Activated CD4-positive, alpha-beta T cell treated with anti-CD3 and anti-CD28 coated beads, Interleukin-2, amount 50 U/mL, for 16 hours (primary cell): ENCODE results near the gene DAPK1.
A peak's percentile ranks its signal among the peaks of the same experiment; 100 is the strongest.

Source experiments
- DNase-seq: peaks from one replicate; pipeline ENCODE4 v3.0.0-alpha.2; 2020

DAPK1 gene

GRCh38 chr9:87699835-87700234 lies 202.2 kb downstream of the DAPK1 start:
- DNase-seq: no peak

DNA sequence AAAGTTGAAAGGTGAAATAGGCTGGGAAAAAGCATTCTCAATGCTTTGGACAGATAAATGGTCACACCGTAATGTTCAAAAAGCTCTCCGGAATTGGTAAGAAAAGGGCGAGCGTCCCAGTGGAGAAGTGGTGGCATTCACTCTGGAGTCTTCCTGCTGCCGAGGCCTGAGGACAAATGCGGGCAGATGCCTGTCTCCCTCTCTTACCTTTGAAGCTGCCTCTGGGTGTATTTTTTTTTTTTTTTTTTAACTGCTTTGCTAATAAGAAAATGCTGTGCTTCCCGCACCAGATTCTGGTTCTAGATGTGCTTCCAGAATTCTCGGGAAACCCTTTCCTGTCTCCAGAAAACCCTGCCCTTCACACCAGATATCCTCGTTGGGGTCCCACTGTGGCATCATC lies 203.8 kb downstream of the DAPK1 start:
- no peak for DNase-seq

DNA sequence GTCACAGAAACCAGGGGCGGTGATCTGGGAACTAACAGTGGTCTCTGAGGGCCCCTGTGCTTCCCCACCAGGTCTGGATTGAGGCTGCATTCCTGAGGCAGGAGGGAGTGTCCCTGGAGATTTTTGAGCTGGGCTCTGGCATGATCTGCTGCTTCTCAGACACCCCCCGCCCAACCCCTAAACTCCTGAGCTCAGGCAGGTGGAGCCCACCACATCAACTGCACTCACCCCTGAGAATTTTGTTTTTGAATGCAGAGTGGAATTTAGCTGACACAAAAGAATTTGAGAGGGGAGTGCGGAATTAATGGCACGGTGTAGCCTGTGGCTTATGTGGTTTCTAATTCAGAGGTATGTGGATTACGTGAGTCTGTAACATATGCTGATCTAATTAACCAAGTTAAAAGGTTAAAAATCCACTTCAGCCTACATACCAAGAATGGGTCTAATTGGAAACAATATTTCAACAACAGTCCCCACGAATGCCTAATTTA lies 204.3 kb downstream of the DAPK1 start:
- DNase-seq: no peak

DNA sequence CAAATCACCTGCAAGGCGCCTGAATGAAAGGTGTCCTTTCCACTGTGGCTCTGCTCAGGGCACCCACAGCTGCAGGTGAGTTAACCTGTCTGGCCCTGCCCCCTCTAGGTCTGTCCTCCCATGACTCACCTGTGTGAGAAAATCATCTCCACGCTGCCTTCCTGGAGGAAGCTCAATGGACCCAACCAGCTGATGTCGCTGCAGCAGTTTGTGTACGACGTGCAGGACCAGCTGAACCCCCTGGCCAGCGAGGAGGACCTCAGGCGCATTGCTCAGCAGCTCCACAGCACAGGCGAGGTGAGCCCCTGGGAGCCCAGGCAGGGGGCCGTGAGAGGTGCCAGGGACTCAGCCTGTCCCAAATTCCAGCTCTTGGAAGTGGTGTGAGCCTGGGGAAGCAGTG lies 205.3 kb downstream of the DAPK1 start:
- DNase-seq: no peak

- DNase-seq: no peak
Measured at GRCh38 chr9:87703636-87704276, 206.1 kb downstream of the DAPK1 start.

DNA sequence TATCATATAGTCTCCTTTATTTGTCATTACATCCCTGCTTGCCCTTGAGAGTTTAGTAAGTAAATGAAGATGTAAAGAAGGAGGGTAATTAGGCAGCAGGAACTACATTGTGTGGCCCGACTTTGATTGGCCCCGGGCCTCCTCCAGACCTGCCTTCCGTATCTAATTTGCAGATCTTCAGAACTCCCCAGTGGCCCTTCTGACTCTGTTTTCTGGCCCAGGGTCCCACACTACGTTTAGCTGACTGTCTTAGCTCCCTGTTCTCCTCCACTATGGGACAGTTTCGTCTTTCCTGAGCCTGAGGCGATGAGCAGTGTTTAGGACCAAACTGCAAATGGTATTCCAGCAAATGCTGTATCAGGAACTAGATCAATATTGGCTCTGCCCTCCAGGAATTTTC lies 206.7 kb downstream of the DAPK1 start:
- DNase-seq: no peak

- DNase-seq: no peak
Measured at GRCh38 chr9:87706066-87706739, 208.5 kb downstream of the DAPK1 start.

GRCh38 chr9:87707805-87708506 lies 210.3 kb downstream of the DAPK1 start:
- no peak for DNase-seq

GRCh38 chr9:87708546-87708945 lies 210.9 kb downstream of the DAPK1 start:
- peak; percentile 42 for DNase-seq

- peak; percentile 69 for DNase-seq
Measured at GRCh38 chr9:87708986-87709728, 211.5 kb downstream of the DAPK1 start.

GRCh38 chr9:87710443-87710842 lies 212.8 kb downstream of the DAPK1 start:
- DNase-seq: no peak

- DNase-seq: no peak
Measured at GRCh38 chr9:87711857-87712800, 214.5 kb downstream of the DAPK1 start.

GRCh38 chr9:87712801-87713277 lies 215.2 kb downstream of the DAPK1 start:
- DNase-seq: no peak

GRCh38 chr9:87713278-87713987 lies 215.8 kb downstream of the DAPK1 start:
- DNase-seq: peak; percentile 74

GRCh38 chr9:87713988-87714330 lies 216.3 kb downstream of the DAPK1 start:
- no peak for DNase-seq

DNA sequence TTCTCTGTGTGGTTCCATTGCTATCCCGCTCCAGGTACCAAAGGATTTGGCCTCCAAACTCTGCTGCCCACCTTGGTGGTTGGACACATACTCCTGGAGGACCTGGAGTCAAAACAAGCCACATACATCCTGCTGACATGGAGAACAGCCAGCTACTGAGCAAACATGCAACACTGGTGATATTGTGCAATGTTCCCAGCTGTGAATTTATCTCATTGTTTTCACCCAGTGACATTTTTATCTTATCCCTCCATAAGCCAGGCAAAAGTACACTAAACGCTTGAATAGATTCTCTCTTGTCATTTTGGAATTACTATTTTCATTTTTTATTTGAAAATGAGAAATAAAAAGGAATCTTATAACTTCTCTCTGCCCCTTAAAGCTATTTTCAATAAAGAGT lies 217.2 kb downstream of the DAPK1 start:
- DNase-seq: no peak

DNA sequence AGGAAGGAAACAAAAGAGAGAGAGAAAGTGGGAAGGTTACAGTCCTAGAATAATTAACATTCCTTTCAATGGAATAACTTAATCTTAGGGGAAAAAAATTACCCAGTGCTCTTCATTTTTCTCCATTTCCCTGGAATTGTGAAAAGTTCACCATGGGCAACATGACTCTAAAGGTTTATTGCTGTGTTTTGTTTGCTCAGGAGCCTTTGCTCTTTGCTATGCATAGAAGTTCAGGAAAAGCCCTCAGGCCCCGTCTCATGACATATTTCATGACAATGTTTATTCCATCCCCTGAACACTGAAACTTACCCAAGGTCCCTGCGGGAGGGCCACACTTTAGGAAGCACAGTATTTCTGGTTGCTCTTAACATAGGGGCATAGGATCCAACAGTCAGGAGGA lies 218.5 kb downstream of the DAPK1 start:
- no peak for DNase-seq

GRCh38 chr9:87717456-87717855 lies 219.8 kb downstream of the DAPK1 start:
- no peak for DNase-seq

DNA sequence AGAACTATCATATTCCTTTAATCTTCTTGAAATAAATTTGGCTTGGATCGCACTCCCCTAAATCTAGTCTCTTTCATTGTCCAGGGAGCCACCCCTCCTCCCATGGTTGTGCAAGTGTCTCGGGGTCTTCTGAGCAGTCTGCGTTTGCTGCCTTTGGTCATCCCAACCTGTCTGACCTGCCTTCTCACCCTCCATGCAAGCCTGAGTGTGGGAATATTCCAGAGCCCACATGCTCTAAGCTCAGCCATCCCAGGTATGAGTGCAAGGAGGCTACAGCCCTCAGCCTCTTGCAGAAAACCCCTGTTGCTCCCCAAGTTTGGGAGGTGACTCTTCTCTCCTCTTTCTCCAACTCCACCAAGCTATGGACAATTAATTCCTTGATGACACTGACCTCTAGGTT lies 220.6 kb downstream of the DAPK1 start:
- no peak for DNase-seq

- no peak for DNase-seq
Measured at GRCh38 chr9:87718852-87719612, 221.4 kb downstream of the DAPK1 start.

DNA sequence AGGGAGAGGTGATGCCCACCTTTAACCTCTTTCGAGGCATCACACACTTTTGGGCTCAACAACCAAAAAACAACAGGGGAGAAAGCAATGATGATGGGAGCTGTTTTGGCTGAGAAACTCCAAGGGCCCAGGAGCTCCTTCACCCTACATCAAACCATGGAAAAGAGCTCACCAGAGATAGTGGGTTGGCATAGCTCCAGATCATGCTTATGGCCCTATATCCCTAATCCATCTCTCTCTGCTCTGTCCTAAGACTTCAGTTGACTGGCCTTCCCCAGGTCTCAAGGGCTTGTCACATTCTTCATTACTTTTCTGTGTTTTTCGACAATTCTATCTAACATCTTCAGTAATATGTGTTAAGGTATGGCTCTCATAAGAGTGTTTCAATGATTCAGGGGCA lies 222.5 kb downstream of the DAPK1 start:
- no peak for DNase-seq
